Esophagus squamous epithelium (tissue), 4 donors: ENCODE measurements around the gene FRRS1L.

ENCODE experiments used
- POLR2A ChIP-seq, 4 donors: fragments of 450-650 bp; IDR thresholded peaks; one replicate each; pipeline ENCODE4 v1.6.1; 2017; ENCODE audit warnings: antibody characterized with exemption in 4 of 4, mild to moderate bottlenecking in 4 of 4, moderate library complexity in 3 of 4
- TF ChIP-seq, protein P1 (sequence below), 6 experiments: fragments of 450-650 bp in 4 of 6; fragments of 200-600 bp in 2 of 6; sonication (generic) in 2 of 6; IDR thresholded peaks; one replicate each; pipeline ENCODE4 v1.5.1; 2016 to 2019; ENCODE audit warnings: antibody characterized with exemption in 6 of 6, mild to moderate bottlenecking in 4 of 6, moderate library complexity in 4 of 6

- TF ChIP-seq, protein P1, sequence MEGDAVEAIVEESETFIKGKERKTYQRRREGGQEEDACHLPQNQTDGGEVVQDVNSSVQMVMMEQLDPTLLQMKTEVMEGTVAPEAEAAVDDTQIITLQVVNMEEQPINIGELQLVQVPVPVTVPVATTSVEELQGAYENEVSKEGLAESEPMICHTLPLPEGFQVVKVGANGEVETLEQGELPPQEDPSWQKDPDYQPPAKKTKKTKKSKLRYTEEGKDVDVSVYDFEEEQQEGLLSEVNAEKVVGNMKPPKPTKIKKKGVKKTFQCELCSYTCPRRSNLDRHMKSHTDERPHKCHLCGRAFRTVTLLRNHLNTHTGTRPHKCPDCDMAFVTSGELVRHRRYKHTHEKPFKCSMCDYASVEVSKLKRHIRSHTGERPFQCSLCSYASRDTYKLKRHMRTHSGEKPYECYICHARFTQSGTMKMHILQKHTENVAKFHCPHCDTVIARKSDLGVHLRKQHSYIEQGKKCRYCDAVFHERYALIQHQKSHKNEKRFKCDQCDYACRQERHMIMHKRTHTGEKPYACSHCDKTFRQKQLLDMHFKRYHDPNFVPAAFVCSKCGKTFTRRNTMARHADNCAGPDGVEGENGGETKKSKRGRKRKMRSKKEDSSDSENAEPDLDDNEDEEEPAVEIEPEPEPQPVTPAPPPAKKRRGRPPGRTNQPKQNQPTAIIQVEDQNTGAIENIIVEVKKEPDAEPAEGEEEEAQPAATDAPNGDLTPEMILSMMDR (IDR thresholded peaks at IDR 0.05), result no peak
- TF ChIP-seq POLR2A (IDR thresholded peaks at IDR 0.05), result no peak
Observed at GRCh38 chr9:109113892-109114609, 53.0 kb downstream of the FRRS1L start.
